ENCODE data around the gene CFAP54. TPM values are rescaled to one million over a fixed set of nuclear protein-coding genes. Genes with fewer than 3 reads are reported as not detected.

The CFAP54 gene
- total RNA-seq, 1 experiment from 2014 or later = 0.64 TPM

DNA sequence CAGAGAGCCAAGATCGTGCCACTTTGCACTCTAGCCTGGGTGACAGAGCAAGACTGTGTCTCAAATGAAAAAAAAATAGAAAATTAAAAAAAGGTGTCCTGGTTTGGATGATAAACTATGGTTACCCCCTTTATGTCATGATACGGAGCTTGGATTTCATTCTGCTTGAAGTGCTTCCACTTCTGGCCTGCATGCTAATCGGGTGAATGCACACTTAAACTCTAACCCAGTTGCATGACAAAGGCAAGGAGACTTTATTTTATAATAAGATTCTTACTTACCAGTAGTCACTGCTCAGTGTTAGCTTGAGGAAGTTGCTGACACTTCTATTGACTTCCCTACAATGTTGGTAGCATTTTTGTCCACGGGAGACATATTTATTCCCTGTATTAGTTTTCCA, 24.3 kb downstream of the CFAP54 start:
- Histone ChIP-seq H3K36me3 (ENCODE audit: control insufficient read depth, insufficient read depth, low read length) (no peaks in the 10 kb centered on the region), H3K9me3 (ENCODE audit: control insufficient read depth, insufficient read depth, low read depth, low read length) (no peaks in the 10 kb centered on the region), H3K4me3 (ENCODE audit: low read depth in 2 of 2, low read length in 2 of 2) (no peak overlapping the region), H3K27me3 (ENCODE audit: control insufficient read depth, insufficient read depth, low read length) (no peaks in the 10 kb centered on the region), H3K4me1 (ENCODE audit: control insufficient read depth, insufficient read depth, low read length) (no peaks in the 10 kb centered on the region), H3K27ac (ENCODE audit: low read length) (no peak overlapping the region)
- TF ChIP-seq, protein P1, sequence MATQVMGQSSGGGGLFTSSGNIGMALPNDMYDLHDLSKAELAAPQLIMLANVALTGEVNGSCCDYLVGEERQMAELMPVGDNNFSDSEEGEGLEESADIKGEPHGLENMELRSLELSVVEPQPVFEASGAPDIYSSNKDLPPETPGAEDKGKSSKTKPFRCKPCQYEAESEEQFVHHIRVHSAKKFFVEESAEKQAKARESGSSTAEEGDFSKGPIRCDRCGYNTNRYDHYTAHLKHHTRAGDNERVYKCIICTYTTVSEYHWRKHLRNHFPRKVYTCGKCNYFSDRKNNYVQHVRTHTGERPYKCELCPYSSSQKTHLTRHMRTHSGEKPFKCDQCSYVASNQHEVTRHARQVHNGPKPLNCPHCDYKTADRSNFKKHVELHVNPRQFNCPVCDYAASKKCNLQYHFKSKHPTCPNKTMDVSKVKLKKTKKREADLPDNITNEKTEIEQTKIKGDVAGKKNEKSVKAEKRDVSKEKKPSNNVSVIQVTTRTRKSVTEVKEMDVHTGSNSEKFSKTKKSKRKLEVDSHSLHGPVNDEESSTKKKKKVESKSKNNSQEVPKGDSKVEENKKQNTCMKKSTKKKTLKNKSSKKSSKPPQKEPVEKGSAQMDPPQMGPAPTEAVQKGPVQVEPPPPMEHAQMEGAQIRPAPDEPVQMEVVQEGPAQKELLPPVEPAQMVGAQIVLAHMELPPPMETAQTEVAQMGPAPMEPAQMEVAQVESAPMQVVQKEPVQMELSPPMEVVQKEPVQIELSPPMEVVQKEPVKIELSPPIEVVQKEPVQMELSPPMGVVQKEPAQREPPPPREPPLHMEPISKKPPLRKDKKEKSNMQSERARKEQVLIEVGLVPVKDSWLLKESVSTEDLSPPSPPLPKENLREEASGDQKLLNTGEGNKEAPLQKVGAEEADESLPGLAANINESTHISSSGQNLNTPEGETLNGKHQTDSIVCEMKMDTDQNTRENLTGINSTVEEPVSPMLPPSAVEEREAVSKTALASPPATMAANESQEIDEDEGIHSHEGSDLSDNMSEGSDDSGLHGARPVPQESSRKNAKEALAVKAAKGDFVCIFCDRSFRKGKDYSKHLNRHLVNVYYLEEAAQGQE (IDR thresholded peaks at IDR 0.05; ENCODE audit: insufficient read depth in 1 of 2, low read depth in 2 of 2, low read length in 1 of 2) = no peak
- no peak for TF ChIP-seq TCF7L2 (IDR thresholded peaks at IDR 0.05; ENCODE audit: low read depth, low read length)
- no peak for TF ChIP-seq SIN3A (IDR thresholded peaks at IDR 0.05; ENCODE audit: borderline replicate concordance, insufficient read depth, low read depth, low read length)
- ChIA-PET POLR2A (no interaction called here), CTCF (no interaction called here)
- intact Hi-C loops (cut with micrococcal nuclease; ENCODE audit: unreplicated experiment) = loop anchor here (10.0 kb wide), 2 partner anchors 109 to 239 kb away; partner anchors contain the start of gene CDK17
- ATAC-seq (no peak), DNase-seq (ENCODE audit: low read depth, low spot score) (no peak)
- BruUV-seq (replicated peaks) = no TSS peak
- in situ Hi-C loops (cut with HindIII; ENCODE audit: low pct_unique_long_range_greater_than_20kb, low sequenced_read_pairs) = no loop called here

DNA sequence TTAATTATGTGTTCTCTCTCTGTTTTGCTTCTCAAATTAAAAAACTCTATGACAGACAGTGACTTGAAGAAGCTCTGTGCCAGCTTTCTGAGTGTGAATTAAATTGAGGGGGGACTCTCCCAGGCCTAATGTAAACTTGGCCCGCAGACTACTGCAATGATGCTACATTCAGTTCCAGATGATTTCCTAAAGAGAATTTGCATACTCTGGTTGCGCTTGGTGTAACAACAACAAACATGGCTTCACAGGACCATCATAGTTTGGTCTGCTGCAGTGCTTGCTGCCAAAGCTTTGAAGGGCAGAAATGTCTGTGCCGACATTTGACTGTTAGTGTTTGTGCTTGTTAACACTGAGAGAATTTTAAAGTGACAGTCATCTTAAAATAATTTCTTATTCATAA, 25.0 kb downstream of the CFAP54 start:
- no peak for ATAC-seq
- Histone ChIP-seq H3K36me3 (ENCODE audit: control insufficient read depth, insufficient read depth, low read length) (no peaks in the 10 kb centered on the region), H3K9me3 (ENCODE audit: control insufficient read depth, insufficient read depth, low read depth, low read length) (no peaks in the 10 kb centered on the region), H3K27ac (ENCODE audit: low read length) (no peak overlapping the region), H3K4me3 (ENCODE audit: low read depth in 2 of 2, low read length in 2 of 2) (no peak overlapping the region), H3K27me3 (ENCODE audit: control insufficient read depth, insufficient read depth, low read length) (no peaks in the 10 kb centered on the region), H3K4me1 (ENCODE audit: control insufficient read depth, insufficient read depth, low read length) (no peaks in the 10 kb centered on the region)
- TF ChIP-seq SIN3A (IDR thresholded peaks at IDR 0.05; ENCODE audit: borderline replicate concordance, insufficient read depth, low read depth, low read length) = no peak
- TF ChIP-seq, protein P1 (IDR thresholded peaks at IDR 0.05; ENCODE audit: insufficient read depth in 1 of 2, low read depth in 2 of 2, low read length in 1 of 2) = no peak
- TF ChIP-seq POLR2AphosphoS5 (IDR thresholded peaks at IDR 0.05; ENCODE audit: low read depth, low read length) = no peak
- TF ChIP-seq, protein P2, sequence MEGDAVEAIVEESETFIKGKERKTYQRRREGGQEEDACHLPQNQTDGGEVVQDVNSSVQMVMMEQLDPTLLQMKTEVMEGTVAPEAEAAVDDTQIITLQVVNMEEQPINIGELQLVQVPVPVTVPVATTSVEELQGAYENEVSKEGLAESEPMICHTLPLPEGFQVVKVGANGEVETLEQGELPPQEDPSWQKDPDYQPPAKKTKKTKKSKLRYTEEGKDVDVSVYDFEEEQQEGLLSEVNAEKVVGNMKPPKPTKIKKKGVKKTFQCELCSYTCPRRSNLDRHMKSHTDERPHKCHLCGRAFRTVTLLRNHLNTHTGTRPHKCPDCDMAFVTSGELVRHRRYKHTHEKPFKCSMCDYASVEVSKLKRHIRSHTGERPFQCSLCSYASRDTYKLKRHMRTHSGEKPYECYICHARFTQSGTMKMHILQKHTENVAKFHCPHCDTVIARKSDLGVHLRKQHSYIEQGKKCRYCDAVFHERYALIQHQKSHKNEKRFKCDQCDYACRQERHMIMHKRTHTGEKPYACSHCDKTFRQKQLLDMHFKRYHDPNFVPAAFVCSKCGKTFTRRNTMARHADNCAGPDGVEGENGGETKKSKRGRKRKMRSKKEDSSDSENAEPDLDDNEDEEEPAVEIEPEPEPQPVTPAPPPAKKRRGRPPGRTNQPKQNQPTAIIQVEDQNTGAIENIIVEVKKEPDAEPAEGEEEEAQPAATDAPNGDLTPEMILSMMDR (IDR thresholded peaks at IDR 0.05) = no peak
- no peak for TF ChIP-seq TCF7L2 (IDR thresholded peaks at IDR 0.05; ENCODE audit: low read depth, low read length)
- ChIA-PET CTCF (no interaction called here), POLR2A (no interaction called here)
- in situ Hi-C loops (cut with HindIII; ENCODE audit: low pct_unique_long_range_greater_than_20kb, low sequenced_read_pairs) (no loop called here), intact Hi-C loops (cut with micrococcal nuclease; ENCODE audit: unreplicated experiment) (loop anchor here (10.0 kb wide), 2 partner anchors 110 to 240 kb away; partner anchors contain the start of gene CDK17)
- no TSS peak for BruUV-seq (replicated peaks)
- no peak for DNase-seq (ENCODE audit: low read depth, low spot score)
